SH-SY5Y (cell line): ENCODE data around the gene PERCC1.

Experiments used
- GATA2 ChIP-seq: IDR thresholded peaks from 2 replicates; pipeline ENCODE4 v1.6.1; 2011; ENCODE audit warnings: mild to moderate bottlenecking, low read depth, low read length
- GATA3 ChIP-seq: IDR thresholded peaks from 2 replicates; pipeline ENCODE4 v1.6.1; 2011; ENCODE audit warnings: low read depth, mild to moderate bottlenecking, low read length, moderate library complexity

The PERCC1 gene

GRCh38 chr16:1457489-1458245 lies 26.8 kb downstream of the PERCC1 start:
- TF ChIP-seq GATA3: no peak
- TF ChIP-seq GATA2: no peak

GRCh38 chr16:1458336-1458976 lies 27.6 kb downstream of the PERCC1 start:
- TF ChIP-seq GATA2: no peak
- no peak for TF ChIP-seq GATA3

GRCh38 chr16:1458977-1459341 lies 28.1 kb downstream of the PERCC1 start:
- no peak for TF ChIP-seq GATA2
- no peak for TF ChIP-seq GATA3

- TF ChIP-seq GATA2 (no peak), GATA3 (no peak)
Observed at GRCh38 chr16:1459967-1460366, 29.1 kb downstream of the PERCC1 start.

- TF ChIP-seq GATA2 (no peak), GATA3 (no peak)
Observed at GRCh38 chr16:1460602-1461138, 29.8 kb downstream of the PERCC1 start.

- TF ChIP-seq GATA2 (no peak), GATA3 (no peak)
Observed at GRCh38 chr16:1461146-1461545, 30.3 kb downstream of the PERCC1 start.

- no peak for TF ChIP-seq GATA3
- TF ChIP-seq GATA2: no peak
Observed at GRCh38 chr16:1464196-1464893, 33.5 kb downstream of the PERCC1 start.

- no peak for TF ChIP-seq GATA3
- TF ChIP-seq GATA2: no peak
Observed at GRCh38 chr16:1464894-1465566, 34.2 kb downstream of the PERCC1 start.

GRCh38 chr16:1465567-1465915 lies 34.7 kb downstream of the PERCC1 start:
- no peak for TF ChIP-seq GATA2
- no peak for TF ChIP-seq GATA3

- TF ChIP-seq GATA2: no peak
Observed at GRCh38 chr16:1466054-1466453, 35.2 kb downstream of the PERCC1 start.

GRCh38 chr16:1466968-1467521 lies 36.2 kb downstream of the PERCC1 start:
- TF ChIP-seq GATA2 (no peak), GATA3 (no peak)

- TF ChIP-seq GATA3: no peak
- no peak for TF ChIP-seq GATA2
Observed at GRCh38 chr16:1468426-1468810, 37.5 kb downstream of the PERCC1 start.

GRCh38 chr16:1469693-1470201 lies 38.9 kb downstream of the PERCC1 start:
- TF ChIP-seq GATA2: no peak
- no peak for TF ChIP-seq GATA3

GRCh38 chr16:1470481-1471251 lies 39.8 kb downstream of the PERCC1 start:
- TF ChIP-seq GATA2 (no peak), GATA3 (no peak)
